Activated effector memory CD4-positive, alpha-beta T cell treated with anti-CD3 and anti-CD28 coated beads, Interleukin-2, amount 50 U/mL, for 16 hours (primary cell): ENCODE results near the gene ZNF844.
A peak's percentile ranks its signal among the peaks of the same experiment; 100 is the strongest.
"Not testable (repeated sequence)": the region's sequence is repeated elsewhere in the genome, so short reads cannot be mapped to it uniquely, and the experiment has no call there.

Source experiments
- DNase-seq: peaks from one replicate; pipeline ENCODE4 v3.0.0-alpha.2; 2020

The ZNF844 gene

GRCh38 chr19:12064590-12065538 is at the start of gene ZNF844:
ZNF844 (plus strand) TSS chr19:12064731; CDS start chr19:12064874, 143 bp downstream.
- peak; percentile 88 for DNase-seq

GRCh38 chr19:12015015-12015752 is 49.3 kb upstream of the ZNF844 start:
- no peak for DNase-seq

GRCh38 chr19:12015753-12016116 is 48.8 kb upstream of the ZNF844 start:
- no peak for DNase-seq

- DNase-seq, result no peak
Measured at GRCh38 chr19:12034198-12034597, 30.3 kb upstream of the ZNF844 start.

- DNase-seq, result no peak
Measured at GRCh38 chr19:12034620-12035019, 29.9 kb upstream of the ZNF844 start.

GRCh38 chr19:12035220-12036172 is 29.0 kb upstream of the ZNF844 start, which contains the start of gene ZNF433:
ZNF433 (minus strand) TSS chr19:12035679; CDS start chr19:12035539, 140 bp downstream.
- DNase-seq, result peak; percentile 88

- no peak for DNase-seq
Measured at GRCh38 chr19:12042893-12043292, 21.6 kb upstream of the ZNF844 start.

GRCh38 chr19:12043752-12044422 is 20.6 kb upstream of the ZNF844 start:
- no peak for DNase-seq

GRCh38 chr19:12047868-12048267 is 16.7 kb upstream of the ZNF844 start:
- no peak for DNase-seq

GRCh38 chr19:12052091-12052496 is 12.4 kb upstream of the ZNF844 start:
- DNase-seq, result no peak

GRCh38 chr19:12052497-12053169 is 11.9 kb upstream of the ZNF844 start, which contains the start of gene ZNF878:
ZNF878 (minus strand) TSS chr19:12052961; CDS start chr19:12052801, 160 bp downstream.
- peak; percentile 81 for DNase-seq

GRCh38 chr19:12055784-12056183 is 8.7 kb upstream of the ZNF844 start:
- no peak for DNase-seq

GRCh38 chr19:12075538-12076139 is 11.1 kb downstream of the ZNF844 start:
- no peak for DNase-seq

- DNase-seq, result not testable (repeated sequence)
Measured at GRCh38 chr19:12076331-12076730, 11.8 kb downstream of the ZNF844 start.

- no peak for DNase-seq
Measured at GRCh38 chr19:12077375-12077774, 12.8 kb downstream of the ZNF844 start.

- DNase-seq, result not testable (repeated sequence)
Measured at GRCh38 chr19:12083336-12083735, 18.8 kb downstream of the ZNF844 start.

- DNase-seq, result no peak
Measured at GRCh38 chr19:12085074-12085818, 20.7 kb downstream of the ZNF844 start.

GRCh38 chr19:12090807-12091206 is 26.3 kb downstream of the ZNF844 start:
- peak; percentile 84 for DNase-seq

GRCh38 chr19:12092065-12092867 is 27.7 kb downstream of the ZNF844 start:
- DNase-seq, result peak; percentile 83
